Measurements from ENCODE around the gene RGS5. TPM values are rescaled to one million over a fixed set of nuclear protein-coding genes. Genes with fewer than 3 reads are reported as not detected.
"Not testable (repeated sequence)": the region's sequence is repeated elsewhere in the genome, so short reads cannot be mapped to it uniquely, and the experiment has no call there.

Gene RGS5, protein sequence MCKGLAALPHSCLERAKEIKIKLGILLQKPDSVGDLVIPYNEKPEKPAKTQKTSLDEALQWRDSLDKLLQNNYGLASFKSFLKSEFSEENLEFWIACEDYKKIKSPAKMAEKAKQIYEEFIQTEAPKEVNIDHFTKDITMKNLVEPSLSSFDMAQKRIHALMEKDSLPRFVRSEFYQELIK
- total RNA-seq = 10 to 100 TPM in 2 of 6 experiments, 1 to 10 TPM in 4; 2.6 to 13.3 (median 8.2) TPM
- long read RNA-seq, full-length matches to known transcripts = 1 of 2 reads
- long read RNA-seq, partial matches to known transcripts = 0 of 2 reads
- long read RNA-seq, other reads (novel, unspliced or antisense) = 1 of 2 reads

DNA sequence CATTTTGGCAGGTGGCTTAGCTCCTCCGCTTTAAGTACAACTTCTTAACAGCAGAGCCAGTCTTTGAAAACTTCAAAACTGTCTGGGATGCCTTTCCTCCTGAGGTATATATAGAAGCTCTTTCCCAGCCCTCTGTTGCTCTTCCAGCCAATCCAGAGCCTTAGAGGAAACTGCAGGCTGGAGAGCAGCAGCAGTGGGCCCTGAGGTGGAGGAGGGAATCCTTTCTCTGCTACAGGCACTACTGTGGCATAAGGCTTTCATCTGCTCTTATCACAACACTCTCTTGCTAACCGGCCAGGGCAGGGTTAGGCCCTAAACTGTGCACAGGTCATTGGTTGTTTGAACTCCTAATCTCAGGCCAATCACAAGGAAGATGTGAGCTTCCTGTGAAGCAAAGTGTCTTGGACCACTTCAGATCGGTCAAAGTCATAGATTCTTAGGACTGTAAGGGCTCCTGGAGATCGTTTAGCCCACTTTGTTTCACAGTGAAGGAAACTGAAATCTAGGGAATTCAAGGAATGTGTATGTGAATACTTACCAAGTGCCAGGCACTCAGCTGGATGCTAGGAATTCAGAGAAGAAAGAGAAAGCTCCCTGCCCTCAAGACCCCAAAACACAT lies at the start of gene RGS5:
RGS5 (minus strand) TSS at position 84 of the 619 bp plus-strand sequence; CDS start at position 3, 81 bp downstream.
- WGBS (ENCODE audit: insufficient coverage, low coverage, low lambda C conversion rate, missing lambda C conversion rate) = 63% methylated on average over 3 of the region's 4 CpGs
- TF ChIP-seq, protein P1, sequence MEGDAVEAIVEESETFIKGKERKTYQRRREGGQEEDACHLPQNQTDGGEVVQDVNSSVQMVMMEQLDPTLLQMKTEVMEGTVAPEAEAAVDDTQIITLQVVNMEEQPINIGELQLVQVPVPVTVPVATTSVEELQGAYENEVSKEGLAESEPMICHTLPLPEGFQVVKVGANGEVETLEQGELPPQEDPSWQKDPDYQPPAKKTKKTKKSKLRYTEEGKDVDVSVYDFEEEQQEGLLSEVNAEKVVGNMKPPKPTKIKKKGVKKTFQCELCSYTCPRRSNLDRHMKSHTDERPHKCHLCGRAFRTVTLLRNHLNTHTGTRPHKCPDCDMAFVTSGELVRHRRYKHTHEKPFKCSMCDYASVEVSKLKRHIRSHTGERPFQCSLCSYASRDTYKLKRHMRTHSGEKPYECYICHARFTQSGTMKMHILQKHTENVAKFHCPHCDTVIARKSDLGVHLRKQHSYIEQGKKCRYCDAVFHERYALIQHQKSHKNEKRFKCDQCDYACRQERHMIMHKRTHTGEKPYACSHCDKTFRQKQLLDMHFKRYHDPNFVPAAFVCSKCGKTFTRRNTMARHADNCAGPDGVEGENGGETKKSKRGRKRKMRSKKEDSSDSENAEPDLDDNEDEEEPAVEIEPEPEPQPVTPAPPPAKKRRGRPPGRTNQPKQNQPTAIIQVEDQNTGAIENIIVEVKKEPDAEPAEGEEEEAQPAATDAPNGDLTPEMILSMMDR (IDR thresholded peaks at IDR 0.05) = no peak
- no peak for TF ChIP-seq POLR2A (IDR thresholded peaks at IDR 0.05)
- Histone ChIP-seq H3K27ac (no peak within 1 kb of the TSS), H3K27me3 (no peaks in the 10 kb centered on the region), H3K36me3 (no peaks in the 10 kb centered on the region), H3K9me3 (no peaks in the 10 kb centered on the region), H3K4me3 (no peak within 1 kb of the TSS), H3K4me1 (no peaks in the 10 kb centered on the region)
- ATAC-seq (no peak), DNase-seq (no peak)
- intact Hi-C loops (cut with DNase I) = no loop called here

DNA sequence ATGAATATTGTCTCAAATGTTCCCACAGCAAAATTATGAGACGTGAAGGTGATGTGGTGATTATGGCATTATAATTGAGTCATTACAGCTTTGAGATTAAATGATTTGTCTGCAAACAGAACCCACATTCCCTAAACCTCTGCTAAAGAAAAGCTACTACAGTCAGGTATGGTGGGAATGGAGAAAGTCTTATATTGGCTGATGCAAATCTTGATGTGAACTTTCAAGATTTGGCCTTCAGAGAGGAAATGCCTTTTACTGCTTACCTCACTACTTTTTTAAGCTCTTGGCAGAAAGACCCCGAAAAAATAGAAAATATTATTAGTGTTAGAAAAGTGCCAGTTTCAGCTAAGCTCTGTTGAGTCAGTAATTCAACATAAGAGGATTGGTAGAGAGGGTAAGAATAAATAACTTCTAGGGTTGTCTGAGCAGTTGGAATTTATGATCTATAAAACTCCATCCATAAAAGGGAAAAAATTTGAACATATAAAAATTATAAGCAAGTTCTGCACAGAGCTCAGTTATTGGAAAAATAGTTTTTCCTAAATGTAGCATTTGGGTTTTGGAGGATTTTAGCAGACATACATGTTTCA lies 47.8 kb upstream of the RGS5 start:
- DNase-seq = no peak
- H3K9me3 ChIP-seq = no peaks in the 10 kb centered on the region
- WGBS (ENCODE audit: insufficient coverage, low coverage, low lambda C conversion rate, missing lambda C conversion rate) = 88% methylated on average over 2 of the region's 2 CpGs
- H3K27me3 ChIP-seq = no peaks in the 10 kb centered on the region
- ATAC-seq = no peak
- no peak overlapping the region for H3K4me3 ChIP-seq
- no peaks in the 10 kb centered on the region for H3K36me3 ChIP-seq
- H3K4me1 ChIP-seq = no peaks in the 10 kb centered on the region
- intact Hi-C loops (cut with DNase I) = no loop called here
- no peak overlapping the region for H3K27ac ChIP-seq
- TF ChIP-seq, protein P1 (IDR thresholded peaks at IDR 0.05) = no peak
- no peak for TF ChIP-seq POLR2A (IDR thresholded peaks at IDR 0.05)

DNA sequence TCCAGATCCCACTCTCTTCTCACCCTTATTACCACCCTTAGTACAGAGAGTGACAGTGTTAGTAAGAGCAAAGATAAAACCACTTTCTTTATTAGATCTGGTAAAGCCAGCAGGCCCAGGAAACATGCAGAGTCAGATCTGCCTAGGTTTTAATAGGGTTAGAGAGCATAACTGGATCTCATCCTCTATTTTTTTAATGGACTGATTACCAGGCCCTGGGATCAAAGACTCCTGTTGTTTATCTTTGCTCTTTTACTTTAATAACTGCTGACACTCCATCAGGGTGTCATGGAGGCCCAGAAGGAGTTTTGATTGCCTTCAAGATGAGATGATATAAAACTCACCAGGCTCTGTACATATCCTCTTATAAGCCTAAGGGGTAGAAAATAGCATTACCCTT lies 45.3 kb upstream of the RGS5 start:
- H3K27me3 ChIP-seq = no peaks in the 10 kb centered on the region
- no peak for DNase-seq
- intact Hi-C loops (cut with DNase I) = no loop called here

DNA sequence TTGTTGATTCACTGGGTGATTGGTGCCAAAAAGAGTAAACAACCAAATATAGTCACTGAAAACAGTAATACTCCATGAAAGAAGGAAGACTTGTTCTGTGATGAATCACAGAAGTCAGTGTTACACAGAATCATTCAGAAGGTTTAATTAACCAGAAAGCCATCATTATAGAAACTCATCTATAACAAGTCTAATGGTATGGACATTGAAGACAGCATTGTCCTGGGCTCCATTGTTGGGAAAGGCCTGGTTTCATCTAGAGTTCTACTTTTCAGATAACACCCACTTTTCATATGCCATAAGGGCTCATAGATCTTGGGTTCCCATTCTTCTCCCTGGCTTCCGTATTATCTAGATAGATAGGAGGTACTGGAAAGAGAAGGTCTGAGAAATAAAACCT lies 41.9 kb upstream of the RGS5 start:
- H3K27me3 ChIP-seq; H3K4me1 ChIP-seq; H3K9me3 ChIP-seq; intact Hi-C loops (cut with DNase I); ATAC-seq; H3K27ac ChIP-seq; H3K4me3 ChIP-seq; H3K36me3 ChIP-seq; DNase-seq: not testable (repeated sequence)
- WGBS (ENCODE audit: insufficient coverage, low coverage, low lambda C conversion rate, missing lambda C conversion rate) = 100% methylated on average over 1 of the region's 1 CpG

More for the DNA sequence above, 45.3 kb upstream of the RGS5 start:
- Histone ChIP-seq H3K36me3 (no peaks in the 10 kb centered on the region), H3K9me3 (no peaks in the 10 kb centered on the region), H3K4me3 (no peak overlapping the region), H3K4me1 (no peaks in the 10 kb centered on the region), H3K27ac (no peak overlapping the region)
- no peak for TF ChIP-seq POLR2A (IDR thresholded peaks at IDR 0.05)
- TF ChIP-seq, protein P1 (IDR thresholded peaks at IDR 0.05) = no peak
- ATAC-seq = no peak

DNA sequence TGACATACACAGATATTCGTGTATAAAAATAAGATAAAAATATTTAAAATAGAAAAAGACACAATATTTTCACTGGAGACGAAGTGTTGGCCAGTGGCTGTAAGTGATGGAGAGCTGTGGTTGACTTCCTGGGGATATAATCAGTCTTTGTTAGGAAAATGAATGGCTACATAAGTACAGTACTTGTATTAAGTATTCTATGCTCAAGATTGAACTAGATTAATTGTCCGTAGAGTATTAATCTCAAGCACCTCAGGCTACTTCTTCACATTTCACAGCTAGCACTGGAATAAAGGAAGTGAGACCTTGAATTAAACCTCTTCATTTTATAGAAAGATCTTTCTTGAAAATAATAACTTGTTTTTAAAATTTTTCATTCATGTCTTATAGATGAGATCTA lies 39.0 kb upstream of the RGS5 start:
- Histone ChIP-seq H3K4me3 (no peak overlapping the region), H3K27me3 (no peaks in the 10 kb centered on the region), H3K27ac (no peak overlapping the region), H3K36me3 (no peaks in the 10 kb centered on the region), H3K9me3 (no peaks in the 10 kb centered on the region), H3K4me1 (no peaks in the 10 kb centered on the region)
- intact Hi-C loops (cut with DNase I) = no loop called here
- TF ChIP-seq, protein P1 (IDR thresholded peaks at IDR 0.05) = no peak
- TF ChIP-seq POLR2A (IDR thresholded peaks at IDR 0.05) = no peak
- ATAC-seq (no peak), DNase-seq (no peak)
- 55% methylated on average over 3 of the region's 3 CpGs for WGBS (ENCODE audit: insufficient coverage, low coverage, low lambda C conversion rate, missing lambda C conversion rate)

All from right lobe of liver (tissue), 6 donors.